HG02870 (cell line): ENCODE measurements around the gene PTPRT.

ENCODE experiments used
- ATAC-seq: cut with Tn5 transposase; IDR thresholded peaks from one replicate; pipeline ENCODE4 v1.9.1; 2021; ENCODE audit warnings: mild to moderate bottlenecking, moderate library complexity; ENCODE audit not compliant: unreplicated experiment

Gene PTPRT

DNA sequence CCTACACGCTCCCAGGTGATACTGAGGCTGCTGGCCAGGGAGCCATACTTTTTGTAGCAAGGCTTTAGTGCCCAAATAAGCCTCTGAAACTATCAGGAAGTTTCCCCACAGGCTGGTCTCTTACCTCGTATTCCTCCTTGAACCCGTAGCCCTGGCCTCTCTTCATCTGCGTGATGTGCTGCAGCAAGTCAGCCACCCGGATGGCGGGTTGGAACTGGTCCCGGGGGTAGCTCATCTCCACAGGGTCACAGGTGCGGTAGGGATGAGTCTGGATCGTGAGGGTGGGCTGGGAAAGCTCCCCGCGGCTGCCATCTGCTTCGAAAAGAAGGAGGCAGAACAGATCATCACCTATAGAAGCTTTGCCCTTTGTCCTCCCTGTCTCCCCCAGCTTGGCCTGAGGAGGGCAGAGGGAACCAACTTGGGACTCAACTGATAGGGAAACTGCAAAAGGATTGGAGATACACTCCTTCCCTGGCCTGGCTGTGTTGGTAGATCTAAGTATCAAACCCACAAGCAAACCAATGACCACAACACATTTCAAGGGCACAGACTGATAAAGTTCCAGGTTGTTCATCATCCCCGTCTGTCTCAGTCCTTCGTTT is 1028.4 kb downstream of the PTPRT start:
- no peak for ATAC-seq

DNA sequence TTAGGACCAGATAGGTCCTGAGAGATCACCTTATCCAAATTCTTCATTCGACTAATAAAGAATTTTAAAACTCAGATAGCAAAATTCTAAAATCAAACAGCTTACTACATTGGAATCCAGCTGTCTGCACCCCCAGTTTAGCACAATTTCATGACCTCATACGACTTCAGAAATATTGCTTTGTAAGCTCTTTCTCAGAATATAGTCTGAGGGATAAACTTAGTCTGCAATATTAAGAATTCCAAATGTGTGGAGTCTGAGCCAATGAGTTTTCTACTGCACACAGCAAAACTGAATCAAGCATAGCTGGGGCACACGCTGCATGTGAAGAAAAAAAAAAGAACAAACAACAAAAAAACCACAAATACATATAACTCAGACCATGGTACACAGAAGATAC is 1029.9 kb downstream of the PTPRT start:
- no peak for ATAC-seq

DNA sequence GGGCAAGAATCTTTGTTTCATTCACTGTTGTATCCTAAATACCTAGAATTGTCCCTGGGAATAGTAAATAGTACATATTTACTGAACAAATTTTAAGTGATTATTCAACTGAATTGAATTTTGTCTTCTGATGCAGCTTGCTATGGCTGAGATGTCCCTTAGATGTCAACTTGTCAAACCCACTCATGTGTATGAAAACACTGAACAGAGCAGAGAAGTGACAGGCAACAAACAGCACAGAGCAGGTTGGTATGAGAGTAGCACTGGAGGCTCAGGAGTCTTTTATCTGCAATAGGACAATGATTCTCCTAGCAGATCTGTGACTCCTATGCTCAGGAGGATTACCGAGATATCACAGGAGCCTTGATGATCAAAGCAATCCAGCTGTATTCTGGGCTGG is 1031.4 kb downstream of the PTPRT start:
- ATAC-seq = no peak

DNA sequence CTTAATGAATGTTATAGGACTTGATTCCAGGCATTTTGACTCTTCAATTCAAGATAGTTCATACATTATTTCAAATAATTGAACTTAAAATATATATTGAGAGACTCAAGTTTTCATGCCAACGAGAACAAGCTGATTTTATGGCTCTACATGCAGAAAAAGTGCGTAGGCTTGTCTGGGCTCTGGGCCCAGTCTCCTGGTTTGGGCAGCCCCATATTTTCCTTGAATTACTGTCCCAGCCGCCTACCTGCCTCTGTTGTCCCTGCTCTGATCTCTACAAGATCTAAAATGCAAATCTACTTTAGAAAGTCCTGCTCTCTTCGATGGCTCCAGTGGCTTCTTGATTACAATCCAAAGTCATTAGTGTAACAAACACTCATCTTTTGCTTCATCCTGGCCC is 1034.1 kb downstream of the PTPRT start:
- ATAC-seq = no peak

DNA sequence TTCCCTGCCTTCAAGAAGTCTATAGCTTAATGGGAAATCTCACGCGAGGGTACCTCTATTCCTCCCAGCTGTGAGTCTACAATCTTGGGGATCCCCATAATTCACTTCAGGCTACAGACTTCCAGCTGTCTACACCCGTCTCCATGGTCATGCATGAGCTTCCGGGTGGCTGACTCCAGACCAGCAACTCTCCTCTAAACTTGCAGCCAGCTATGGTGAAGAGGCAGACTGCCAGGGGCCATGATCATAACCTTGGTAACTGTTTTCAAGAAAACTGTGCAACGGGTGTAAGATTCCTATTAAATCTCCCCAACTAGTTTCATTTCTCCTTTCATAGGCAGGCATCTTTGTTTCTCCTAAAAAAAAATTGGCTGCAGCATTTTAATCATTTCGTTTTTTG is 1037.1 kb downstream of the PTPRT start:
- no peak for ATAC-seq

DNA sequence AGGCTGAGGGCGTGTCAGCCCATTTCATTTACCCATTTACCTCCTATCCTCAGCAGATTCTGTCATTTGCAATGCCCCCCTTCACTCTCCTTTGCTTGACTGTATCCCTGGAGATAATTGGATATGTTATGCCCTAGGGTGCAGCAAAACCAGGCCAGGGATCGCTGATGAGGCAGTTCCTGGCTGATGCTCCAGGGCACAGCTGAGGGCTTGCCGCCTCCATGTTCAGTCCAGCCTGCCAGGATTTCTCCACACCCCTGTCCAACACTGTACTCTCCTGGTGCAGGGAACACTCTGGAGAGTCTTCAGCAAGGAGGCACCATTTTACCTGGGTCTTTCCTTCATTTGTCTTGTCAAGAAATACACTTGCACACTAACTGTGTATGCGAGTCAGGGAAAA is 1039.5 kb downstream of the PTPRT start:
- ATAC-seq = no peak

DNA sequence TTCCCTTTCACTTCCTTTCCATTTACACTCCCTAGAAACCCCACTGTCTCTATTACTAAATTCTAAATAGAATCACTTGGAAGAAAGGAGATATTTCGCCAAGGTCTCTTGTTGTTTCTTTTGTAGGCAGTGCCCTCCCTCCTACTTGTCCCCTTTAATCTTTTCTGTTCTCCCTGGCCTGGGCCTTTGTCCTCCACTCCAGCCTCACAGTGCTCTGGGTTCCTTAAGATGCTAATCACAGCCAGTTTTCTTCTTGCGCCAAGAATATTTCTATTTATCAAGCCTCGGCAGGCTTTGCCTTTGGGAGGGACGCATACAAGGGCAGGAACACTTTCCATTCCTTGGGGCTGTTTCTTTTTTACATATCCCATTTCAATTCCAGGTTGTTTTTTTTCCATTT is 1051.0 kb downstream of the PTPRT start:
- no peak for ATAC-seq

DNA sequence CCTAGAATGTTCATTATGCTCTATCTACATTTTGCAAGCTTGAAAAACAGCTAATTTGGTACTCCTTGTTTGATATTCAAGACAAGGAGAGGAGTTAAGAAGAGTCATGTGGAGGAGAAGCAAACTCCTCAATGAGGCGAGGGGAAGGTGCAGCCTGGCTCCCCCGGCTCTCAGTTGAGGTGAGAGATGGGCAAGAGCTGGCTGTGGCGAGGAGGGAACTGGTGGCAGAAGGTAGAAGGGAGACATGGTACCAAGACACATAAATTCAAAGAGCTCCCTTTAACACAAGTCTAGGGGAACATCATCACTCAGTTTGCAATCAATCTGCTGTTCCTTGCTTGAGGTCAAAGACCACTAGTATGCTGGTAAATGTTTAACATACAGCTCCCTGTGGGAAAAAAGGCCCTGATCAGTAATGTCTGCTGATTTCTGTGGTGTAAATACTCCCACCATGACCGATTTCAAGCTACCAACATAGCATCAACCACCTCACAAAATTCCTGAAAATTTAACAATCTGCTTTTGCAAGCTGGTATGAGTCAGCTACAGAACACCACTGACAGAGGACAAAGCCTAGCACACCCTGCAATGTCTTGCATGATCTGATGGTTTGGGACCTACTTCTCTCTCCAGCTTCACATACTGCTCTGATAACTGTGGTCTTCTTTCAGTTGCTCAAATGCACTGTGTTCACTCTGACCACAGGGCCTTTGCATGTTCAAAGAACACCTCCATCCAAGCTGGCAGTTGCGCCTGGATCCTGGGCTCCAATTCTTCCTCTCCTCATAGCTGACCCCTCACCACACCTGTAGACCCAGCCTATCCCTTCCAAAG is 1055.2 kb downstream of the PTPRT start:
- no peak for ATAC-seq

DNA sequence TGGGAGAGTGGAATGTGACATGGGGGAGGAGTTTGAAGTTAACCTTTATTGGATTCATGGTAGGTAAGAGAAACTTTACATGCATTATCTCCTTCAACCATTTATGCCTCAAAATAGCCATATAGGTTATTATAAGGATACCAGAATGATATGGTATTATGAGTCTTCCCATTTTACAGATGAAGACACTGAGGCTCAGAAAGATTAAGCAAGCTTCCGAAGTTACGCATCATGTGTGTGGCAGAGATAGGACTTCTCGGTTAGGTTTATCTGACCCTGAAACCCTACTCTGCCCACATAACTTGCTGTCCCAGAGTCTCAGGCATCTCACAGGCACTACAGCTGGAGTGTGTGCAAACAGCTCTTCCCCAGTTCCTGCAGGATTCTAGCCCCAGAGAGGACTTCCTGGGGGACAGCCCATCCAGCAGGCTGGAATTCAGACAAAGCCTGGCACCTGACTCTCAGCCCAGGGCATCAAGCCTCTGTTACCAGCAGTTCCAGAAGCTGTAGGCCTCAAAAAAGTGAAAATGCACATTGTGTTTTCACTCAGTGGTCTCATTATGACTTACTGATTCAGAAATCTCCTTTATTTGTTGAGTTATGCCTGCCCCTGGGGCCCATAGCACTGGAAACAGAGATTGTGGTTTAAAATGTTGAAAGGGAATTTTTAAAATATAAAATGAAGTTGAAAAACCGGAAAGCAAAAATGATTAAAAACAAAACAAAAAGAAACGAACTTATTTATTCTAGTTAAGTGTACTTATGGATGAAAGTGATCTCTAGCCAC is 1058.7 kb downstream of the PTPRT start:
- ATAC-seq = peak; percentile 70

DNA sequence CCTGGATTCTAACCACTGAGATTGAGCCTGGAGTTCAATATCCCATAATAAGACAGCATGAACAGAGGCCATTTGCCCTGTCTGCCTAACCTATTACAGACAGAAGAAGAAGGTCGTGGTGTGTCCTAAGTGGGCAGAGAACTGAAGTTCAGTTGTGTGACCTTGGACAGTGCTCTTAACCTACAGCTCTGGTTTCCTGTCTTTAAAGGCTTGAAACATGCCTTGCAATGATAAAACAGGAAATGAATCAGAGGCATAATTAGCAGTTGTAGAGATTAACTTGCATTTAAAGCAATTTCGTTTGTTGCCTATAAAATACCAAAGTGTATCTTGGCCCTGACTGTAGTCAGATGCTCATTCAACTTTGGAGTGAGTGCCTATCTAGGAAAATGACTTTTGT is 1064.3 kb downstream of the PTPRT start:
- no peak for ATAC-seq

DNA sequence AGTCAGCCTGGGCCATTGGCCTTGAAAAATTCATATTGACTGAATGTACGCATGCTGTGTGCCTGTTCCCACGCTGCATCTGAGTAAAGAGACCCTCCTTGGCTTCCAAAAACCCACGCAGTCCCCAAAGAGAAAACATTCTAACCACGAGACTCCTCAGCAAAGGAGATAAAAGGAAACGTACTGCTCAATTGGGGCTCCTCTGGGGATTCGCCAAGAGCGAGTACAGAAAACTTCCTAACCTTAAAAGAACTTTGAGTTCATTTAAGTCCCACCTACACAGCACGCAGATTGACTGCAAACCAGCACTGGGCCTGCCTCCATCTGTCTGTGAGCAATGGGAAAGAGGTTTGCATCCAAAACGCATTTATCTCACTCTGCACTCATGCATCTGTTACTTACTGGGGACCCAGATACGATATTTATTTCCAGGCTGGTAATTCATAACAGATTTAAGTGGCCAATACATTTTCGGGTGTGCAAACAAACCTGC is 1065.7 kb downstream of the PTPRT start:
- no peak for ATAC-seq

DNA sequence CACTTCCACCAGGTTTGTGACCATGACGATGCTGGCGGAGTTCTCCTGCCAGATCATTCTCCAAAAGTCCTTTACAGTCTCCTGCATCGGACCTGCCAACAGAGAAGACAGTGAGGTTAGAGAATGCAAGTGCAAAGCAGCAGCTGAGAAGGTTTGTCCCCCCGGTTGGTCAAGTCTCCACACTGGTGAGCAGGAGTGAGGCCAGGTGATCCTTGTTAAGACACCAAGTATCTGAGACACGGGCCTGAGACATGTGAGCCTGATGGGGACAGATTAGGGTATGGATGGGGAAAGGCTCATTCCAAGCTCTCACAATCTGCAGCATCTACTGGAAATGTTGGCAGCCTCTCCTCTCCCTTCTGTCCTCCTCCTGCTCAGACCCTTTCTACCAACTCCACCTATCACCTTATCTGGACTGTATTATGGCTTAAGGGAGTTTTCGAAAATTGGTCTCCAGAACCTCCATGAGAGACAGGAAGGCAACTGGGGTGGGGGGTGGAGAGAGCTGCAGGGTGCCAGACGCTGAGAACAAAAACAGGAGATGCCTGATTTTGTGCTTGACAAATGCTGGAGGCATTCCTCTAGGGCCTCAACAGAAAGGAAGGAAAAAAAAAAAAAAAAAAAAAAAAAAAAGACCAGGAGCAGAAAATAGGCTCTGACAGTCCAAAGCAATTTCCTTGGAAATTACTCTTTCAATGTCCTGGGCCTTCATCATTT is 1071.1 kb downstream of the PTPRT start:
- ATAC-seq = no peak

DNA sequence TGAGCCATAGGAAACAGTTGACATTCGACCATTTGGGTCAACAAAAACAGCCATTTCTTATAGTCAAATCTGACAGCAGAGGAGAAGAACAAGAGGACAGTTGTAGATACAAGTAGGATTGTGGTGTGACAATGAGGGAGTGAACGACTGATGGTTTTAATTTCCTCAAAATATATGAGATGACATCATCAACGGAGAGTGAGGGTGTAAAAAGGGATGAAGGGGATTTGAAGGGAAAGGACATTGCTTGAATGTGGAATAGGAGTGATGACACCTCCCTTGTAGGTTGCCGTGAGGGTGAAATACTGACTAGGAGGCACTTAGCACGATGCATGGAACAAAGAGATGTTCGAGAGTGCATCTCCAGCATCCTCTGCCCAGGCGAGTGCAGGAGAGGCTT is 1071.7 kb downstream of the PTPRT start:
- ATAC-seq = no peak

DNA sequence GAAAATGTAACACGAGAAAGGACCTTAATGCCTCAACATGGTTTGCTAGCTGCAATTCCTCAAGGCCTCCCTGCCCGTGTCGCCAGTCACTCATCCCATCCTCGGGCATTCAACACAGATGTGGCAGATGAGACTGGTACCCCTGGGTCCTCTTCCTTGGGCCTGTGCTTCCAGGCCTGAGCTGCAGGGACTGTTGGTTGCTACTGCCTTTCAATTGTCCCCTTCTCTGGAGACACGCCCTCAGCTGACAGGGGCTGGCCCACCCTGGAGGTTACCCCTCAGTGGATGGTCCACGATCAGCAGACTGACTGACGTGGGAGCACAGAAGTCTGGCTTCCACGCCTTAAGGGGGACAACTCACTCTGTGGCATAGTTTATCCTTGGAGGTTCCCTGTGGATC is 1076.5 kb downstream of the PTPRT start:
- no peak for ATAC-seq

DNA sequence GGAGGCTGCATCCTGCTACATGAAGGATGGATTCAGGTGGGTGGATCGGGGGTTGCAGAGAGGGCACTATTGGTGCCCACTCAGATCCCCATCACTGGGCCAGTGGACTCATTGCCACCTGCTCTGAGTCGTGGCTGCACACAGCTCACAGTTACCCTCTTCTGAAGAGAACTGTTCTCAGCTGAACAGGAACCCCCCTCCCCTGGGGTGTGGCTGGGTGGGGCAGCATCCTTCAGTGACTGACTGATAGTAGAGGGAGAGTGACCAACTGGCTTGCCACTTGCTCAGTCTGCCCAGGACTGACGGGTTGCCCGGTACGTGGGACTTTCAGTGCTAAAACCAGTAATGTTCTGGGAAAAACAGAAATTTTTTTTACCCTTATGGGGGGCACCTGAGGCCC is 1077.5 kb downstream of the PTPRT start:
- no peak for ATAC-seq

DNA sequence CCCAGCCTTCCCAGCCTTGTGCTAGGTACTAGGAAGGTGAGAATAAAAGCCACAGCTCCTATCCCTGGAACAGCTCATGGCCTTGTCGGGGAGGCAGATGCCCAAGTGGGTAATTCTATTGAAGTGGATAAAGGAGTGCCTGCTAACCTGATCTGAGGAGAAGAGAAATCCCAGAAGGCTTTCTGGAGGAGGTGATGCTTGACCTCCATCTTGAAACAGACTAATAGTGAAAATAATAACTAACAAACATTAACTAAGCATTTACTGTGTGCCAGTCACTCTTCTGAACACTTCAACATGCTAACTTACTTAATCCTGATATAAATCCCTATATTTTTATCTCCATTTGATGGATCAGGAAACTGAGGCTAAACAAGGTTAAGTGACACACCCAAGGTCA is 1078.4 kb downstream of the PTPRT start:
- no peak for ATAC-seq

DNA sequence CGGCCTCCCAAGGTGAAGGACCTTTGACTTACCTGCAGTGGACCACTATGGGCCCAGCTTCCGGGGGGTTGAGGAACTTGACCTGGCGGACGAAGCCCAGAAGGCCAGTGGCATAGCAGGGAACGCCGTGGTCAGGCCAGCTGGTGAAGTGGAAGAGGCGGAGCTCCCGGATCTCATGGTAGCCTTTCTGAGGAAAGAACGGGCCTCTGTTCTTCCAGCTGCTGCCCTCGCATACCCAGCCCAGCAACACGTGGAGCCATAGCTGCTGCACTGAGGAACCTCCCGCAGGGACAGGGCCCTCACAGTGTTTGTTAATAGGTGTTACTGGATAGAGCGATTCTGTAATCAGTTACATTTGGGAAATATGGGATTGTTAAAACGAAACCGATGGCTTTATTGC is 1079.4 kb downstream of the PTPRT start:
- ATAC-seq = no peak

DNA sequence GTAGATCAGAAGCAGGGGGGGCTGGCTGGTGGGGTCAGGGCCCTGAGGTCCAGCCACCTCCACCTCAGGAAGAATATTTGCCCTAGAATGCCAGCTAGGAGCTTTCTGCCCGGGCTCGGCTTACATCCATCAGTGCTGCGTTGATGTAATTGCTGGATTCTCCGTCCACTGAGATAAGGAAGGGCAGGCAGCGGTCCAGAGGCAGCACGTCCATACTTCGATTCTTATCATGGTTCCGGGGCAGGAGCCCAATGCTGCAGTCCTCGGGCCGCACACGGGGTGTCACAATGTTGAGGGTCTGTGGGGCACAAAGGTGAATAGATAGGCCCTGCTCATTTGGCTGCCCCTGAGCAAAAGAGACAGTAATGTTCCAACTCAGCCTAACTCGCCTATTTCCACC is 1087.7 kb downstream of the PTPRT start:
- ATAC-seq = no peak

DNA sequence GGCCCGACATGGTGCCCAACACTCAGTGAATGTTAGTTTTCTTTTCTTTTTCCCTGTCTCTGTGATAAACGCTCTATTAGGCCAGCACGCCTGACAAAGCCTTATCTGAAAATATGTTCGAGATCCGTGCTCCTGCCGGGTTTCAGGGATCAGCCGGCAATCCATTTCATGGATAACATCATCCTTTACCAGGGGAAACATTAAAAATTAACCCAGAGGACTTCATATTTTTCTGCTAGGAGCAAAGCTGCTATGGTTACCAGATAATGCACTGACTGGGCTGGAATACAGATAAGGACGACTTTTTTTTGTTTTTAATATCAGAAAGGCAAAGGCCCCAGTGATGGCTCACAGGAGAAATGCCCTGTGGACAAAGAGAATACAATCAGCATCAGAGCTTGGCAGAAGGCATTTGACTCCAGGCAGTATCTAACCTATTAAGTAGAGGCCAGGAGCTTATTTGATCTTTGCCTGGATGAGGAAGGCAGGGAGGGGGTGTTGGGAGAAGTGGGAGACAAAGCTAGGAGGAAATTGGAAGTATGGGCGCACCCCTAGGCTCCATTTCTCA is 1089.5 kb downstream of the PTPRT start:
- ATAC-seq = no peak

DNA sequence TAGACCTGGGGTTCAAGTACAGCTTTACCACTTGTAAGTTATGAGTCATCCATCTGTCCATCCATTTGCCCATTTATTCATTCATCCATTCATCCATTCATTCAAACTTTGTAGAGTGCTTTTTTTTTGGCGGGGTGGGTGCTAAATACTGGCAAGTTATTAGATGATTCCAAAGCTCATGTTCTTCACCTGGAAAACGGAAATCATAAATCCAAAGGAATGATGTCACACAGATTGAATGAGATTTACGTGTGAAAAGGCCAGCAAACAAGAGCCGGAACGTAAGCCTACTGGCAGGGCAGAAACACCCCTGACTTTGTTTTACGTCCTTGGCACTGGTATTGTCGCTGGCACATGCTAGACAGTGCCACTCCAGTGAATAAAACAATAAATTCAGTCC is 1090.6 kb downstream of the PTPRT start:
- ATAC-seq = no peak

DNA sequence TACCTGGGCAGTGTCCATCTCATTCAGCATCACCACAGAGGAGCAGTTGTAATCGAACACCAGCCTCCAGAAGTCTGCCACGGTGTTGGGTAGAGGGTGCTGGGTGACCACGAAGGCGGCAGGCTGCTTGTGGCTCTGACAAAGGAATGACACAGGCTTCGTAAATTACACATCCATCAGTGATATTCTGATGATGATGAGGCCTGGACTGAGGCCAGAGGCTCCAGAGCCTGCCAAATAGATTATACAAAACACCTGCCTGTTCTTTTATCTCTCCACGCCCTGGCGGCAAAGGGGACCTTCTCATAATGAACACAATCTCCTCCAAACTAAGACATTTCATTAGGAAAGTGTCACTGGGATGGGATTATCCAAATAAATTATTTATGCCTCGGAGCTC is 1091.3 kb downstream of the PTPRT start:
- no peak for ATAC-seq
